ENCODE measurements around the gene ATXN7L3. TPM values are rescaled to one million over a fixed set of nuclear protein-coding genes. Genes with fewer than 3 reads are reported as not detected.

Gene ATXN7L3
- total and polyA plus RNA-seq, 2 donors (not counting 3 experiments of a cell fraction or from before 2014, with no cell fraction given), result 61.3 to 82.5 TPM

DNA sequence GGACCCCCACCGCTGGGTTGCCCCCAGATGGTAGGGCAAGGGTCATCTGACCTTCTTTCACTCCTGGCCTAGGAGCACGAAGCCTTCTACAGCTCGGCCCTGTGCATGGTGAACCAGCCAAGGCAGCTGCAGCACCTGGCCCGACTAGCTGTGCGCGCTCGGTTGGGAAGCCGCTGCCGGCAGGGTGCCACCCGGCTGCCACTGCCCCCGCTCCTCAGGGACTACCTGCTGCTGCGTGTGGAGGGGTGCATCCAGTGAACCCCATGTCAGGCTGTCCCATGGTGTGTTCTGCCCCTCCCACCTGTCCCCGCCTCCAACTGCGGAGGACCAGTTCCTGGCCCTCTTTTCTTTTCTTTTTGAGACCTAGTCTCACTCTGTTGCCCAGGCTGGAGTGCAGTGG, 21.6 kb downstream of the ATXN7L3 start:
- TF ChIP-seq POLR2AphosphoS5 (IDR thresholded peaks at IDR 0.05; ENCODE audit: insufficient read depth, low read depth, low read length) (no peak), POLR2A (IDR thresholded peaks at IDR 0.05; ENCODE audit: low read depth, low read length) (no peak), MYC (IDR thresholded peaks at IDR 0.05; ENCODE audit: low read depth, low read length) (no peak), FOS (IDR thresholded peaks at IDR 0.05; ENCODE audit: borderline replicate concordance, insufficient read depth, low read length) (no peak), GATA2 (IDR thresholded peaks at IDR 0.05; ENCODE audit: insufficient read depth, insufficient read length, low read depth, low read length) (no peak), EZH2 (IDR thresholded peaks at IDR 0.05; ENCODE audit: borderline replicate concordance, low read depth, low read length, severe bottlenecking) (no peak), JUN (IDR thresholded peaks at IDR 0.05; ENCODE audit: borderline replicate concordance, insufficient read depth, insufficient read length, low read depth) (no peak)
- TF ChIP-seq, protein P1, sequence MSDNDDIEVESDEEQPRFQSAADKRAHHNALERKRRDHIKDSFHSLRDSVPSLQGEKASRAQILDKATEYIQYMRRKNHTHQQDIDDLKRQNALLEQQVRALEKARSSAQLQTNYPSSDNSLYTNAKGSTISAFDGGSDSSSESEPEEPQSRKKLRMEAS (IDR thresholded peaks at IDR 0.05; ENCODE audit: insufficient read depth, insufficient read length), result no peak
- TF ChIP-seq, protein P2, sequence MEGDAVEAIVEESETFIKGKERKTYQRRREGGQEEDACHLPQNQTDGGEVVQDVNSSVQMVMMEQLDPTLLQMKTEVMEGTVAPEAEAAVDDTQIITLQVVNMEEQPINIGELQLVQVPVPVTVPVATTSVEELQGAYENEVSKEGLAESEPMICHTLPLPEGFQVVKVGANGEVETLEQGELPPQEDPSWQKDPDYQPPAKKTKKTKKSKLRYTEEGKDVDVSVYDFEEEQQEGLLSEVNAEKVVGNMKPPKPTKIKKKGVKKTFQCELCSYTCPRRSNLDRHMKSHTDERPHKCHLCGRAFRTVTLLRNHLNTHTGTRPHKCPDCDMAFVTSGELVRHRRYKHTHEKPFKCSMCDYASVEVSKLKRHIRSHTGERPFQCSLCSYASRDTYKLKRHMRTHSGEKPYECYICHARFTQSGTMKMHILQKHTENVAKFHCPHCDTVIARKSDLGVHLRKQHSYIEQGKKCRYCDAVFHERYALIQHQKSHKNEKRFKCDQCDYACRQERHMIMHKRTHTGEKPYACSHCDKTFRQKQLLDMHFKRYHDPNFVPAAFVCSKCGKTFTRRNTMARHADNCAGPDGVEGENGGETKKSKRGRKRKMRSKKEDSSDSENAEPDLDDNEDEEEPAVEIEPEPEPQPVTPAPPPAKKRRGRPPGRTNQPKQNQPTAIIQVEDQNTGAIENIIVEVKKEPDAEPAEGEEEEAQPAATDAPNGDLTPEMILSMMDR (IDR thresholded peaks at IDR 0.05; ENCODE audit: extremely low read depth in 1 of 2, insufficient read depth in 1 of 2, low read depth in 1 of 2, low read length in 2 of 2), result no peak
- no TSS peak for BruUV-seq (replicated peaks)
- intact Hi-C loops (cut with micrococcal nuclease) (no loop called here), dilution Hi-C loops (cut with MboI; ENCODE audit: extremely low pct_ligation_motif_present, low sequenced_read_pairs) (no loop called here)
- Histone ChIP-seq H3K9ac (replicated peaks; ENCODE audit: extremely low read depth, insufficient read depth, low read length) (no peak overlapping the region), H3K9me3 (replicated peaks; ENCODE audit: control insufficient read depth, insufficient read depth, low read length) (no peaks in the 10 kb centered on the region), H3K4me3 (replicated peaks in 1 of 3; ENCODE audit: insufficient read depth in 1 of 3, low read depth in 1 of 3, low read length in 3 of 3) (no peak overlapping the region), H3K27me3 (ENCODE audit: control insufficient read depth in 2 of 2, insufficient read depth in 2 of 2, low read length in 2 of 2) (no peaks in the 10 kb centered on the region), H4K20me1 (replicated peaks; ENCODE audit: control insufficient read depth, extremely low read depth, insufficient read depth, low read length) (no peaks in the 10 kb centered on the region), H3K9me1 (replicated peaks; ENCODE audit: control insufficient read depth, extremely low read depth, insufficient read depth, low read length) (no peaks in the 10 kb centered on the region), H3K27ac (ENCODE audit: insufficient read depth, low read depth, low read length) (no peak overlapping the region), H3K36me3 (ENCODE audit: control insufficient read depth in 2 of 2, extremely low read depth in 1 of 2, insufficient read depth in 2 of 2, low read length in 2 of 2) (peaks cover 7 to 17% of the 10 kb centered on the region in 2 experiments), H3K4me1 (ENCODE audit: control insufficient read depth, extremely low read depth, insufficient read depth, low read length) (no peaks in the 10 kb centered on the region), H2AFZ (ENCODE audit: low read depth, low read length) (no peak overlapping the region), H3K4me2 (ENCODE audit: insufficient read depth, low read length) (no peak overlapping the region), H3K79me2 (ENCODE audit: control insufficient read depth, insufficient read depth, low read length) (peaks cover 3% of the 10 kb centered on the region)
- no peak for FAIRE-seq
- CTCF ChIA-PET, result interaction anchor here (0.6 kb wide), 1 partner anchor 73 kb away, joined by 3 read pairs; no protein-coding TSS in a partner anchor
- DNase-seq (ENCODE audit: low read depth, low spot score), result no peak
- POLR2A ChIA-PET, result no interaction called here

All from endothelial cell of umbilical vein (primary cell).